Bone marrow (tissue), 2 donors: ENCODE data around the gene COL26A1.

Experiments
- DNase-seq, 2 donors: peaks; one replicate each; lab custom pipeline; 2025; lab: John Stamatoyannopoulos, UW

Gene COL26A1

GRCh38 chr7:101575168-101575567 lies 212.5 kb downstream of the COL26A1 start:
- no peak for DNase-seq

GRCh38 chr7:101575721-101576120 lies 213.0 kb downstream of the COL26A1 start:
- no peak for DNase-seq

GRCh38 chr7:101576998-101577397 lies 214.3 kb downstream of the COL26A1 start:
- DNase-seq = no peak

GRCh38 chr7:101578552-101578951 lies 215.9 kb downstream of the COL26A1 start:
- DNase-seq = no peak

- DNase-seq = no peak
These were observed 217.9 kb downstream of the COL26A1 start for GRCh38 chr7:101580596-101580995.

- no peak for DNase-seq
These were observed 219.2 kb downstream of the COL26A1 start for GRCh38 chr7:101581891-101582290.

- no peak for DNase-seq
These were observed 220.3 kb downstream of the COL26A1 start for GRCh38 chr7:101582971-101583370.

GRCh38 chr7:101586078-101586905 lies 223.6 kb downstream of the COL26A1 start:
- no peak for DNase-seq

GRCh38 chr7:101586906-101587677 lies 224.4 kb downstream of the COL26A1 start:
- no peak for DNase-seq

GRCh38 chr7:101588131-101588935 lies 225.7 kb downstream of the COL26A1 start:
- no peak for DNase-seq

- DNase-seq = no peak
These were observed 226.4 kb downstream of the COL26A1 start for GRCh38 chr7:101589052-101589451.

GRCh38 chr7:101589976-101590662 lies 227.4 kb downstream of the COL26A1 start:
- DNase-seq = no peak

- DNase-seq = no peak
These were observed 228.2 kb downstream of the COL26A1 start for GRCh38 chr7:101590663-101591435.

- no peak for DNase-seq
These were observed 228.8 kb downstream of the COL26A1 start for GRCh38 chr7:101591504-101591903.

- no peak for DNase-seq
These were observed 230.9 kb downstream of the COL26A1 start for GRCh38 chr7:101593556-101593955.

GRCh38 chr7:101594790-101595189 lies 232.1 kb downstream of the COL26A1 start:
- DNase-seq = no peak

- no peak for DNase-seq
These were observed 232.6 kb downstream of the COL26A1 start for GRCh38 chr7:101595246-101595645.

- DNase-seq = no peak
These were observed 233.3 kb downstream of the COL26A1 start for GRCh38 chr7:101595766-101596537.

- no peak for DNase-seq
These were observed 234.2 kb downstream of the COL26A1 start for GRCh38 chr7:101596898-101597297.

GRCh38 chr7:101597941-101598340 lies 235.3 kb downstream of the COL26A1 start:
- DNase-seq = no peak
